ENCODE results near the gene ZNF716.
A peak's percentile ranks its signal among the peaks of the same experiment; 100 is the strongest.
"Not testable (repeated sequence)": the region's sequence is repeated elsewhere in the genome, so short reads cannot be mapped to it uniquely, and the experiment has no call there.

The ZNF716 gene

DNA sequence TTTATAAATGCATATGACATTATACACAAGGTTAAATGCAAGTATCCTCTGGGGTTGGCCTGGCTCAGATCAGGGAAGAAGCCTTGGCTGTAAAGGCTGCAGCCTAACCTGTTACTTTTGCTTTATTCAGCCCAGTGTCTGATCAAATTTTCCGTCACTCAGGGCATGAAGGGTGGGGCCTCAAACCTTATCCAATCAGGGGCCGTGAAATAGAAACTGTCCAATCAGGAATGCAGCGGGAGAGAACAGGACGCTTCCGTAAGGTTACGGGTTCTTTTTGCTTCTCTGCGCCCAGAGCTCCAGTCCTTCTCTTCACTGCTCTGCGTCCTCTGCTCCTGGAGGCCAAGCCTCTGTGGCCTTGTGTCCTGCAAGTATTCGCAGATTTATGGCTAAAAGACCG is at the start of gene ZNF716:
Gene ZNF716 (plus strand): TSS at position 274 of the 400 bp plus-strand sequence. CDS start 112 bp downstream, at position 386.
- DNase-seq = no peak
- intact Hi-C loops (cut with DNase I) = no loop called here

DNA sequence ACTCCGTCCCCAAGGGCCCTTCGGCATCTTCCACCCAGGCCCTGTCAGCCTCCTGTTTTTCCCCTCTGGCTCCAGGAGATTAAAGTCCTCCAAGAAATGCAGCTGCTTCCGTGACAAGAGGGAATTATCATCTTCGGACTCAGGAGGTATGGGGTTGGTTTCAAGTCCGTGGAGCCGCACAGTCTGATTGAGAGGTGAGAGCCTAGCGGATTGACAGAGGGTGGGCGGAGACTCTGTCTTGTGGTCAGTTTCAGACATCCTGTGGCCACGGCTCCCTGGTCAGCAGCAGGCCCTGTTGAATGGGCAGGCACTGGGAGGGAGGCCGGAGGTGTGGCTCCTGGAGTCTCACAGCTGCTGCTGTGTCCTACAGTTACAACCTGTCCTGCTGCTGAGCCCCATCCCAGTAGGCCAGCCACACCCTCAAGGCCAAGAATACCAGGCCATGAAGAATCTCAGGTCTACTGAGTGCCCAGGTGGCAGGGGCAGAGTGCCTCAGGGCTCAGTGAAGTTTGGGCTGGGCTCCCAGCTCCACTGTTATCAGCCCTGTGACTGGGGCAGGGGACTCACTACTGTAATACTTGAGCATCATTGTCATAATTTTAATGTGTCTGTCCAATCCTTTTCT is 49.3 kb upstream of the ZNF716 start:
- intact Hi-C loops (cut with DNase I) = no loop called here
- no peak for DNase-seq

DNA sequence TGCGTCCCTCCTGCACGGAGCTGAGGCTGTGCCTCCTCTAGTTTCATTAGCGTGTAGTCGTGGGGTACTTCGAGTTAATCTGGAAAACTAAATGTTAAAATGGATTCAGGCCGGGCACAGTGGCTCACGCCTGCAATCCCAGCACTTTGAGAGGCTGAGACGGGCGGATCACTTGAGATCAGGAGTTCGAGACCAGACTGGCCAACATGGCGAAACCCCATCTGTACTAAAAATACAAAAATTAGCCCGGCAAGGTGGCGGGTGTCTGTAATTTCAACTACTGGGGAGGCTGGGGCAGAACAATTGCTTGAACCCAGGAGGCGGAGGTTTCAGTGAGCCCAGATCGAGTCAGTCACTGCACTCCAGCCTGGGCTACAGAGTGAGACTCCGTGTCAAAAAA is 46.9 kb upstream of the ZNF716 start:
- DNase-seq; intact Hi-C loops (cut with DNase I): not testable (repeated sequence)

DNA sequence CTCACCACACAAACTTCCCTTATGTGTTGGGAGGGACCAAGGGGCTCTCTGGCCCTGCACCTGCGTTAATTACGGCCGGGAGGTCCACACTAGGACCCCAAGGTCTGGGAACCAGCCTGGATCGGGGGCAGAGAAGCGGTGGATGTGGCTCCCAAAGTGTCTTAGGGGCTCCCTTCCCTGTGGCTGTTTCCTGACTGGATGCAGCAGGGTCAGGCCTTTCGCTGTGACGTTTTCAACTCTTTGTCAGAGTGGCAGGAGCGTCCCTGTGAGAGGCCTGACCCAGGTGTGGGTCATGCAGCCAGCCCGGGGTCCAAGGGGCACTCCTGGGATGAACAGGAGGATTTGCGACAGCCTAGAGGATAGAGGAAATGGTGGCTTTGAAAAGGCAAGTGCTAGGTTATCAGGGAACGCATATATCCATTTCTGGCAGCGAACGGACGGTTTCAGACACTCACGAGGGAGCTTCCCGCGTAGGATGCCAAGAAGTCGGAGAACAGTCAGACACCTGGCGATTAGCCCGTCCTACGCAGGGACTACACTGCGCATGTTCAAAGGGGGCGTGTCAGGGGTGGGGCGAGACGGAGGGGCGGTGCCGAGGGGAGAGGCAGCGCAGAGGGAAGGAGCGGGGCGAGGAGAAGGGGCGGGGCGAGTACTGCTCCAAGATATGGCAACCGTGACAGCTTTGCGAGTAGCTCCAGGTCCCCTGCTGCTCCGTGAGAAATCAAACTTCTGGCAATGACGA is 46.2 kb upstream of the ZNF716 start:
- intact Hi-C loops (cut with DNase I) = no loop called here
- DNase-seq = peak in 27 of 42 donors; percentile 8 to 82 (median 49)

DNA sequence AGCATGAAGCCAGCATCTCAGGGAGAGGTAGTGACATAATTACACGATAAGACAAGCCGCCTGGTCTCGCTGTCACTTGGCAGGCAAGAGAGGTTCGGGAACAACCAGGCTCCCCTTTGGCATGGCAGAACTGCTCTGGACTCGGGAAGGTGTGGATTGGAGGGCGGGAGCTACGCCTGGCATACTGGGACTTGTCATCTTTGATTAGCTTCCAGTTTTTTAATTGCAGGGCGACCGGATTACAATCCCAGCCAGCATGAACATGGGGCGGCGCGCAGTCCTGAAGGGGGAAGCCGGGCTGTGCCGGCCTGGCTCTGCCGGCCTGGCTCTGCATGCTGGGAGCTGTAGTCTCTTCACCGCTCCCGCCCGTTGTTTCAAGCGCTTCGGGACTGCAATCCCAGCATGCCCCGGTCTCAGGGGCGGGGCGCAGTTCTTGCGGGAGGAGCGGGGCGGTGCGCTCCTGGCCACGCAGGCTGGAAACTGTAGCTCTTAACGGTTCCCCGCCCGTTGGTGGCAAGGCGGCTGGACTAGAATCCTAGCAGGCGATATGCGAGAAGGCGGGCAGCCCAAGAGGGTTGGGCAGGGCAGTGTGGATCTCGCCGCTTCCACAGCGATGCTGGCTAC is 45.5 kb upstream of the ZNF716 start:
- peak in 31 of 42 donors; percentile 14 to 82 (median 44) for DNase-seq

DNA sequence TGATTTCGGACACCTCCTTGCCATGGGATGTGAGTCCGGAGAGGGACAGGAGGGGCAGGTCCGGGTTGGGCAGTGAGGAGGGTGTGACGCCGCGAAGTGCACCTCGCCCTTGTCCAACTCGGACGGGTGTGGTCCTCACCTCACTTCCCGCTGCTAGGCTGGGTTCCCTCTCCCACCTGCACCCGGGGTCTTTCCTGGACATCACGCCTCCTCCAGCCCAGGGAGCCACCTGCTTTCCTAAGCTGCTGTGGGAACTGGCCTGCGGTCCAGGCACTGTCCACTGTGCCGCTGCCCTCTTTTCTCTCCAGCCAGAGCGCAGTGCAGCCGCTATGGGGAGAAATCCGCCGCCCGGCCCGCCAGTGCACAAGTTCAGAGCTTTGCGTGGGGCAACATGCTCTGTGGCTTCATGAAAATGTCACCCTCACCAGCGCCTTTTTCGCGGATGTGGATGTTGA is 45.0 kb upstream of the ZNF716 start:
- peak in 4 of 42 donors; percentile 4 to 33 (median 20) for DNase-seq
- intact Hi-C loops (cut with DNase I) = no loop called here

More for the DNA sequence above, 45.5 kb upstream of the ZNF716 start:
- intact Hi-C loops (cut with DNase I) = no loop called here

DNA sequence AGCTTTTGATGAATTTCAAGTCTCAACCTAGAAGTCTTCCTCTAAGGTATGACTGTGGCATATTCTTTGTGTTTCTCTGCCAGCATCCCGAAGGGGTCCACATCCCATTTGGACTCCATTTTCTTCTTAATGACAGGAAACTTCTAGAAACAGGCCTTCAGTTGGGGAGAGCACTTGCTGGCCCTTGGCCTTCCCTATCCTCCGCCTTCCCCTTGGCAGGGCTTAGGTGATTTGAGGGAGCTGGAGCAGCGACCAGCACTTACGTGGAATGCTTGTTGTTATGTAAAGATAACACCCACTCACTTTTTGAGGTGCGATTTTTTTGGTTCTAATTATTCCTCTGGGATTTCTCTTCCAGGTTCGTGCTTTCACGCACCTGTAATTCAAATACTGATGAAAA is 42.9 kb upstream of the ZNF716 start:
- intact Hi-C loops (cut with DNase I) = no loop called here
- DNase-seq = peak in 2 of 42 donors; percentile 7 to 14

DNA sequence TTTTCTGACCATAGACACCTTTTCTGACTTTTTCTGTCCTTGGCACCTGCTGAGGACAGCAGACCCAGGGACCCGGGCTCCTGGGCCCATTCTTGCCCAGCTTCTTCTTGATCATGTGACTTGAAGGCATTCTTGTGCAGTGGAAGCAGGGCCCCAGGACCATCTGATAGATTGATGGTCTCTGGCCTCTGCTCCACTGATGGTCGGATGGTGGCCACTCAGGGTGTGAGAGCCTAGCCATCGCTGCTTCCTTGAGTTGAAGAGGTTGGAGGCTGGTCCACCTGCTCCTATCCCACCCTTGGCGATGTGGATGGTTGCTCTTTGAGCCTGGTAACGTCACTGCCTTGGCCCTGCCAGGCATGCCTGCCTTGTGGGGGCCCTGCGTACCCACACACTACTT is 37.8 kb upstream of the ZNF716 start:
- DNase-seq = peak in 1 of 42 donors; percentile 24
- intact Hi-C loops (cut with DNase I) = no loop called here

DNA sequence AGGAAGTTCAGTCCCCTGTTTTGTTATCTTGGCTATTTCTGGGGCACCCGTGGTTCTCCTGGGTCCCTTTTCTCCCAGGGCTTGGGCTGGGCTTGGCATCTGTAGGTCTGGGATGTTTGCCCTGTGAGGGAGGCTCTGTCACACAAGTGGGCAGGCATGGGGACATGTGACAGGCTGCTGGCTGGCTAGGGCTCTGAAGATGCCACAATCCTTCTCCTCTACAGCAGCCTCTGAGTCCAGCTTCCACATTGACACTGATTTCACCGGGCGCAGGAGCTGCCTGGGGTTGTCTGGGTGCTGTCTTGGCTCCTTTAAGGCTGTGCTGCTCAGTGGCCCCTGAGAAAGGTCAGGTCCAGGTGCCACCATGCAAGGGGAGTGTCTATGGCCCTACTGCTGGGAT is 37.4 kb upstream of the ZNF716 start:
- intact Hi-C loops (cut with DNase I) = no loop called here
- DNase-seq = no peak

DNA sequence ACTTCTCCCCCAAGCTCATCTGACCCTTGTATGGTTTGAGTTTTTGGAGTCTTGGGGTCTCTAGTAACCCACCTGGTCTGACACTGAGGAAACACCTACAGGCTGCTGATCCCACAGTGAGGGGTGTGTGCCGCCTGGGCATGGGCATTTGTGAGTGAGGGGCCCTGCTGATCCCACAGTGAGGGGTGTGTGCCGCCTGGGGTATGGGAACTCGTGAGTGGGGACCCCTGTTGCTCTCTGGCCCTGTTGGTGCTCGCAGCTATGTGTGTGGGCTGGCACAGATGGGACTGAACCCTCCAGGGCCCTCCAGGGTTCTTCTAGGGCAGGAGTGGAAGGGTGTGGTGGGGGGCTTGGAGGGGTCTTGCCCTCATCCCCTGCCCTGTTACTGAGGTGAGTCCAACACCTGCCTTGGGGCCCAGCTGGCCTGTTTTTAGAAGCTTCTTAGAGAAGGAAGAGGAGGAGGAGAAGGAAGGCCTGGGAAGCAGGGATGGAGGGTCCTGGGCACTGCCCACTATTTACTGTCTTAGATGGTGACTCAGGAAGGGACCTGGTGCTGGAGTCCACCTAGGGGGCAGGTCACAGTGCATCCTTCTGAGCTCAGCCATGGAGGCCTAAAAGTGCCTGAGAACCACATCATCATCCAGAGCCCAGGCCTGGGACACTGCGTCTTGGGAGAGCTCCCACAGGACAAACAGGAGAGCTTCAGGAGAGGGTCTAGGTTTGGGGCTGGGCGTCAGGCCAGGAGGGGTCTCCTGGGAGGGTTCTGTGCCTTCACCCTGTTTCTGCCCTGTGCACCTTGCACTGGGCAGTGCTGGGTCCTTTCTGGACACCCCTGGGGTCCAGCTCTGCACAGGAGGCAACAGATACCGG is 36.2 kb upstream of the ZNF716 start:
- DNase-seq = peak in 1 of 42 donors; percentile 29
- intact Hi-C loops (cut with DNase I) = no loop called here

DNA sequence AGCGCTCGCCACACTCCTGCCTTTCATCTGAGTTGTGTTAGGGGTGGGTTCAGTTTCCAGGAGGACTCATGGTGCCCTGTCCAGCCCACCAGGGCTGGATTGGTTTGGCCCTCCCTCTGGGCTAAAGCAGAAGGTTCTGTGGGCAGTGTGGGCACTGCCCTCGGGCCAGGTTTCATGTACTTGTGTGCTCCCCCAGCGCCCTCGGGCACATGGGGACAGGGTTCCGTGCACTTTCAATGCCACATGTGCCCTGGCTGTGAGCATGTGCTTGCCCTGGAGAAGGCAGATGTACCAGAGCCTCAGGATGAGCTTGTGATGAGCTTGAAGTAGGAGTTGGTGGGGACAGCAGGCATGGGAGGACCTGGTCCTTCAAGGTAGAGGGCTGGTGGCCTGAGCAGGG is 35.6 kb upstream of the ZNF716 start:
- intact Hi-C loops (cut with DNase I) = no loop called here
- no peak for DNase-seq

DNA sequence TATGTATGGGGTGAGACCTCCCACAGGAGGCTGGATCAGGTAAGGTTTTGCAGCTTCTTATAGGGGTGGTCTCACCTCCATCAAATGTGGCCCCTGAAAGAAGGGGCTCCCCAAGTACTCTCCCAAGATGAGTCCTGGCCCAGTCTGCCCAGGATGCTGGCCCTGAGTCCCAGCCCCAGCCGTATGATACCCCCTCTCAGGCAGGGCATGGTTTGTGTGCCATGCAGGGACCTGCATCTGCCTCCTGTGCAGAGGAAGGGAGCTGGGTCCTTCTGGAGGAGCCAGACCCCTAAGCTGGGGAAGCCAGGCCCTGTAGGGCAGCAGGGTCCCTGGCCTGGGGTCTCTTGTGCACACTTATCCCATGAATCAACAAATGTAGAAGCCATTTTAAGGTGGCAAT is 35.1 kb upstream of the ZNF716 start:
- DNase-seq = no peak
- intact Hi-C loops (cut with DNase I) = no loop called here

DNA sequence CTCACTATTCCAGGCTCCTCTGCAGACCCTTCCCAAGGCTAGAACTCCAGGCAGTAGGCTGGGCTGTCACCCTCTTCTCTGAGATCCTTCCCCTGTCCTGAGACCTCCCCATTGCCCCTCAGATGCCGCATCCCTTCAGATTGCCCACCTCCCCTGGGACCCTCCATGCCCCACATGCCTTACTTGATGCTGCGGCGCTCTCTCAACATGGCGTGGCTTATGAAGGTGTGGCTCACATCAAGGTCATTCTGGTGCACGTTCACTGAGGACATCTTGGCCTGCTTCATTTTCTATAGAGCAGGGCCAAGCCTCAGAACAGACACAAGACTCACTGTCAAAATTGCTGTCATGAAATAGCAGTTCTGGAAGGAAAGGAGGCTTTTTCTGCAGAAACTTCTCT is 34.7 kb upstream of the ZNF716 start:
- no peak for DNase-seq
- intact Hi-C loops (cut with DNase I) = no loop called here

DNA sequence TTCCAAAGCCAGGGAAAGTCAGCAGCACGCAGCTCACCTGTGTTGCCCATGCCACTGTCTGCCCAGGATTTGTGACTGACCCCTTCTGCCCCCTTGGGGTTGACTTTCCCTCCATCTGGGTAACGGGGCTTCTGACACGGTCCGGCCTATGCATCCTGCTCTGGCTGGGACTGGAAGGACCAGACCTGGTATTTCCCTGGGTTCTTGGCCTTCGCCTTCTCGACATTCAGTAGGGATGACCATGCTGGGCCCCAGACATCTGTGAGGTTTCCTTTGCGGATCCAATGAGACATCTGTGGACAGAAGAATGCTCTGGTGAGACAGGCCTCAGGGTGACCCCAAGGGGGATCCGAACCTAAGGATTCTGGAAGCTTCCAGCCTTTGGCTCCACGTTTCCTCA is 34.2 kb upstream of the ZNF716 start:
- intact Hi-C loops (cut with DNase I) = no loop called here
- DNase-seq = peak in 1 of 42 donors; percentile 39

DNA sequence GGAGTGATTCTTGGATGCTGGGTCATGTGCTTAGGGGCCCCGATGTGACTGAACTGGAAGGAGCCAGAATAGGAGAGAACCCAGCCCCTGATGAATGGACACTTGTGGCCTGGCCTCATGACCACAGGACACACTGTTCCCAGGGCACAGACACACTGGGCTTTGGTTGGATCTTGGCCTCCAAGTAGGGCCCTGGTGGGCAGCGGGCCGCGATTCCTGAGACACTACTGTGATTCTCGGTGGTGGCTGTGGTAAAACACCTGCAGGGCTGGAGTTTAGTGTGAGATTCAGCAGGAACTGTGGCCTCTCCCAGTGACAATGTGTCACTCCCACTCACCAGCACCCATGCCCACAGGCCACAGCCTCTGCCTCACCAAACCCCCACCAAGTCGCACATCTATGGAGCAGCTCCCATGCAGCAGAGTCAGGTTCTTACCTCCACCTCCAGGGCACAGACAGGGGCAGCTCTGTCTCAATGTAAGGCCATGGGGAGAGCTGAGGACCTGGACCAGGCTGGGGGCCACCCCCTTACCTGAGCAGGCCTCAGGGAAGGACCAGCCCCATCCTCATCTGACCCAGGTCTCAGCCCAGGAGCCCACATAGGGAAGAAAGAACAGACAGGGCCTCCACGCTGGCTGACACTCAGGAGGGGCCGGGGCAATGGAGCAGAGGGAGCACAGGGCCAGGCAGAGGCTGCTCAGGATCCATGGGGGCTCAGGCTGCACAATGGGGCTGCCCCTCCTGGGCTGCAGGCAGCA is 33.2 kb upstream of the ZNF716 start:
- intact Hi-C loops (cut with DNase I) = no loop called here
- peak in 1 of 42 donors; percentile 14 for DNase-seq

DNA sequence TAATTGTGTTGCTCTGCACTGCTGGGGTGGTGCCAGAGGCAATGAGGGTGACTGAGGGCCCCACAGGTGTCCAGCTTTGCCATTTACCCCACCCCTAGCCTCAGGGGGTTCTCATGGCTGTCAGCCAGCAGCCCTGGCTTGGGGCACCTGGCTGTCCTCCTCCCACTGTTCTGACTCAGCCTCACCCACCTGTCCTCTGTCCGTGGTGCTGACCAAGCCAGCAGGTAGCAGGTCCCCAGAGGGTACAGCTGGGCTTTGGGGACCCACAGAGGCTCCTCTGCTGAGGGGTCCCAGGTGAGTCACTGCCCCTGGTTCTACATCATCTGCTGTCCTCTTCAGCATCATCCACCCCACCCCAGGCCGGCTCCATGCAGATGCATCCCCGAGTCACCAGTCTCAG is 32.2 kb upstream of the ZNF716 start:
- peak in 1 of 42 donors; percentile 39 for DNase-seq
- intact Hi-C loops (cut with DNase I) = no loop called here

DNA sequence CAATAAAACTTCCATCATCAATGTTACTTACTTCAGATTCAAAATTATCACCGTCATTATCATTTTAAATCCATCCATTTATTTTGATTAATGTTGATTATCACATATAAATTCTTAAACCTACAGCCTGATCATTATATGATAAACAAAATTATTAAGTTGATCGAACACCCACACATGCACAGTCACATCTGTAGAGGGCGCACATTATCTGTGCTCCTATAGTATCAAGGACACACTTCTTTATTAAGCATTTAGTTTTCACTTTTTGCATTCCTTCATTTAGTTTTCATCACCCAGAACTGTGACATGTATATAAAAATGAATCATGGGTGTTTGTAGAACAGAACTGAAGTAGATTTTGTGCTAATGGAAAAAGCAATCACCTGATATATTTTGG is 26.2 kb upstream of the ZNF716 start:
- intact Hi-C loops (cut with DNase I) = no loop called here
- DNase-seq = no peak

DNA sequence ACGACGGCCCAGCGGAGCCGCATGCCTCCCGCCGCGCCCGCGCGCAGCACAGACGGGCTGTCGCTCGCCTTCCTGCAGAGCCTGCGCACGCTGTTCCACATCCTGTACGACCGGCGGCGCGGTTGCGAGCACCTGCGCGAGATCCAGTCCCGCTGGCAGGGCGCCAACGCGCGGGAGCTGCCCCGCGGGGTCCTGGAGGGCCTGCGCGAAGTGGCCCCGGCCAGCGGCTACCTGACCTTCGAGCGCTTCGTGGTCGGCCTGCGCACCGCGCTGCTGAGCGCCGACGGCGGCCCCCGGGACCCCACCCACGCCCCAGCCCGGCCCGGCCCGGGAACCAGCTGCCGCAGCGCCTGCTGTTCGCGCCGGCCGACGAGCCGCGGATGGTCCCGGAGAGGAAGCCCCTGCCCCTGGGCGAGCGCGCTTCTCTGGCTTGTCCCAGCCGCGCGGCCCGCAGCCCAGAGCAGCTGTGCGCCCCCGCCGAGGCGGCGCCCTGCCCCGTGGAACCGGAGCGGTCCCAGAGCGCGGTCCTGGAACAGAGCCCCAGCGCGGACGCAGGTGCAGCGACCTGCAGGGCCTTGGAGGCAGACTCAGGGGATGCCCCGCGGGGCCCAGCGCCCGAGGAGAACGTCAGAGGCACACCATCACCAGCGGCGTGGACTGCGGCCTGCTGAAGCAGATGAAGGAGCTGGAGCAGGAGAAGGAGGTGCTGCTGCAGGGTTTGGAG is 25.3 kb upstream of the ZNF716 start:
- intact Hi-C loops (cut with DNase I) = no loop called here
- peak in 1 of 42 donors; percentile 31 for DNase-seq

All from head of caudate nucleus (tissue), 42 donors.